Astrocyte of the spinal cord (primary cell): ENCODE results near the gene KCNE4.
"Not testable (repeated sequence)": the region's sequence is repeated elsewhere in the genome, so short reads cannot be mapped to it uniquely, and the experiment has no call there.

ENCODE experiments used
- DNase-seq: peaks from one replicate; pipeline ENCODE4 v3.0.0; 2011; ENCODE audit warnings: low read depth, low spot score
- H3K4me3 ChIP-seq: 2 replicates; pipeline ENCODE4 v1.5.1; 2011; ENCODE audit warnings: low read depth, mild to moderate bottlenecking, low read length, moderate library complexity
- CTCF ChIP-seq: IDR thresholded peaks from 2 replicates; pipeline ENCODE4 v1.5.1; 2012; ENCODE audit warnings: low read depth, mild to moderate bottlenecking, low read length, inconsistent platforms
- in situ Hi-C: cut with HindIII; loops from 2 replicates; pipeline ENCODE4 v1.10.0; 2017; ENCODE audit warnings: low sequenced_read_pairs

KCNE4 gene

GRCh38 chr2:223075301-223076270 is 23.6 kb downstream of the KCNE4 start:
- no peak overlapping the region for H3K4me3 ChIP-seq
- no peak for TF ChIP-seq CTCF
- peak; percentile 57 for DNase-seq
- in situ Hi-C loops = no loop called here

- DNase-seq = peak; percentile 69
- no peak for TF ChIP-seq CTCF
- H3K4me3 ChIP-seq = no peak overlapping the region
- in situ Hi-C loops = no loop called here
Observed at GRCh38 chr2:223076573-223076972, 24.6 kb downstream of the KCNE4 start.

- no peak for TF ChIP-seq CTCF
- DNase-seq = no peak
- no peak overlapping the region for H3K4me3 ChIP-seq
- in situ Hi-C loops = no loop called here
Observed at GRCh38 chr2:223078482-223078881, 26.5 kb downstream of the KCNE4 start.

GRCh38 chr2:223079378-223079777 is 27.4 kb downstream of the KCNE4 start:
- in situ Hi-C loops = no loop called here

GRCh38 chr2:223079925-223080324 is 27.9 kb downstream of the KCNE4 start:
- H3K4me3 ChIP-seq = no peak overlapping the region
- no peak for DNase-seq
- no peak for TF ChIP-seq CTCF
- in situ Hi-C loops = no loop called here

More at GRCh38 chr2:223079378-223079777, 27.4 kb downstream of the KCNE4 start:
- no peak overlapping the region for H3K4me3 ChIP-seq
- no peak for TF ChIP-seq CTCF
- DNase-seq = no peak

- H3K4me3 ChIP-seq, DNase-seq, in situ Hi-C loops: not testable (repeated sequence)
Observed at GRCh38 chr2:223080790-223081360, 28.9 kb downstream of the KCNE4 start.

- no peak for TF ChIP-seq CTCF
- no peak overlapping the region for H3K4me3 ChIP-seq
- in situ Hi-C loops = no loop called here
- DNase-seq = no peak
Observed at GRCh38 chr2:223081789-223082188, 29.8 kb downstream of the KCNE4 start.
